HG02610 (cell line): ENCODE data around the gene STAG1.
"Not testable (repeated sequence)": the region's sequence is repeated elsewhere in the genome, so short reads cannot be mapped to it uniquely, and the experiment has no call there.

ENCODE experiments used
- ATAC-seq: cut with Tn5 transposase; IDR thresholded peaks from one replicate; pipeline ENCODE4 v1.9.1; 2021; ENCODE audit warnings: mild to moderate bottlenecking, moderate library complexity; ENCODE audit not compliant: unreplicated experiment

STAG1 gene

DNA sequence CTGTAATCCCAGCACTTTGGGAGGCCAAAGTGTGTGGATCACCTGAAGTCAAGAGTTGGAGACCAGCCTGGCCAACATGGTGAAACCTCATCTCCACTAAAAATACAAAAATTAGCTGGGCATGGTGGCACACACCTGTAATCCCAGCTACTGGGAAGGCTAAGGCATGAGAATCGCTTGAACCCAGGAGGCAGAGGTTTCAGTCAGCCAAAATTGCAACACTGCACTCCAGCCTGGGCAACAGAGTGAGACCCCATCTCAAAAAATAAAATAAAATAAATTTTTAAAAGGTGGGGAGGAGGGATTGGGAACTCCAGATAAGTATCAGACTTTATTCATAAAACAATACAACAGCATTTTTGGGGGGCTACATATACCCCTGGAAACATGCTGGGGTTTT, 42.4 kb downstream of the STAG1 start:
- not testable (repeated sequence) for ATAC-seq

DNA sequence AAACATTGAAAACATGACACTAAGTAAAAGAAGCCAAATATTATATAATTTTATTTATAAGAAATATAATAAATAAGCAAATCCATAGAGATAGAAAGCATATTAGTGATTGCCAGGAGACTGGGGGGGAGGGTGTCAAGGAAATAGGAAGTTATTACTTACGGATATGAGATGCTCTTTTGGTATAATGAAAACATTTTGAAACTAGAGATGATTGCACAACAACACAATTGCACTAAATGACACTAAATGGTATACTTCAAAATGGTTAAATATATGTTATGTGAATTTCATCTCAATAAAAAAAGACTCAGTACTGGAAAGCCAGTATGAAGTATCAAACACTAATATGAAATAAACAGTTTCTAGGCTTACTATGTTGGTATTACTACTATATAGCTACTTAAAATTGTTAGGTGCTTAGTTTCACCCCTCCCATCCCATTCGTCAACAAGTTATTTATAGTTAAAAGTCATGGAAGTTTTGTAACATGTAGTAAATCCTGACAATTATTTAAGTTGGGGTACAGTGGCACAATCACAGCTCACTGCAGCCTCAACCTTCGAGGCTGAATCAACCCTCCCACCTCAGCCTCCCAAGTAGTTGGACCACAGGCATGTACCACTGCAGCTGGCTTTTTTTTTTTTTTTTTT, 43.7 kb downstream of the STAG1 start:
- no peak for ATAC-seq

DNA sequence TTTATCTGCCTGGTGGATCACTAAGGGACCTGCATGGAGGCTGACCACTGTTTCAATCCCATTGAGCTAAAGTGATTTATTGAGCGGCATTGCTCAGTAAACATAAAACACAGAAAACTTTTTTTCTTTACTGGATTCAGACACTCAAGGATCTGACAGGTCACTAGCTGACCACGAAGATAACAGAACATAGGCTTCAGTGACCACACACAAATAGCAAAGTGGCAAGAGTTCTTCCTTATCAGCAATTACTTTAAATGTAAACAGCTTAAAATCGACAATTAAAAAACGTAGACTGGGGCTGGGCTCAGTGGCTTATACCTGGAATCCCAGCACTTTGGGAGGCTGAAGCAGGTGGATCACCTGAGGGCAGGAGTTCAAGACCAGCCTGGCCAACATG, 48.7 kb downstream of the STAG1 start:
- ATAC-seq = no peak

DNA sequence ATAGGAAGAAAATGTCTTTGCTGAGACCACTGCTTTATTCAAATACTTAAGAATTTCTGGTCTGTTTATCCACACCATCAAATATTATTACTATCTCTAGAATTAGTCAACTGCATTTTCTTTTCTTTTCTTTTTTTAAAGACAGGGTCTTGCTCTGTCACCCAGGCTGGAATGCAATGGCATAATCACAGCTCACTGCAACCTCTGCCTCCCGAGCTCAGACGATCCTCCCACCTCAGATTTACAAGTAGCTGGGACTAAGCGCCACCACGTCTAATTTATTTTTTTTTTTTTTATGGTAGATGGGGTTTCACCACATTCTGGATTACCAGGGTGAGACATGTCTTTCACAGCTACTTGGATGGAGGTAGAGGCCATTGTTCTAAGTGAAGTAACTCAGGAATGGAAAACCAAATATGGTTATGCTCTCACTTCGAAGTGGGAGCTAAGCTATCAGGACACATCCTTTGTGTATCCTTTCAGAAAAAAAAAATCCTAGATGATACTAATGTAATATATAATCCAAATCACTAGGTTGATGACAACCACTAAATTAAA, 52.8 kb downstream of the STAG1 start:
- no peak for ATAC-seq

GRCh38 chr3:136698361-136698760, 53.8 kb downstream of the STAG1 start:
- no peak for ATAC-seq

DNA sequence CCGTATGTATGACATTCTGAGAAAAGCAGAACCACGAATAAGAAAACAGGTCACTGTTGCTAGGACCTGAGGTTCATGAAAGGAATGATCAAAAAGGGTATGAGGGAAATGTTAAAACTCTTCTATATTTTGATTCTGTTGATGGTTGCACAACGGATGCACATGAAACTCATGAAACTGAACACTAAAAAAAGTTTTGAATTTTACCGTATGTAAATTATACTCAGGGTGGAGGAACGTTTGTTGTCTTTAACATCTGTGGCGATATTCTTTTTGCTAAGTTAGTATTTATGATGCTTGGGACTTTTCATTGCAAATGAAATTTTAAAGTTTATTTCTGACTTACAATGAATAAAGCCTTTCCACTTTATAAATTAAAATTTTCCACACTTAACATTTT, 55.4 kb downstream of the STAG1 start:
- no peak for ATAC-seq

DNA sequence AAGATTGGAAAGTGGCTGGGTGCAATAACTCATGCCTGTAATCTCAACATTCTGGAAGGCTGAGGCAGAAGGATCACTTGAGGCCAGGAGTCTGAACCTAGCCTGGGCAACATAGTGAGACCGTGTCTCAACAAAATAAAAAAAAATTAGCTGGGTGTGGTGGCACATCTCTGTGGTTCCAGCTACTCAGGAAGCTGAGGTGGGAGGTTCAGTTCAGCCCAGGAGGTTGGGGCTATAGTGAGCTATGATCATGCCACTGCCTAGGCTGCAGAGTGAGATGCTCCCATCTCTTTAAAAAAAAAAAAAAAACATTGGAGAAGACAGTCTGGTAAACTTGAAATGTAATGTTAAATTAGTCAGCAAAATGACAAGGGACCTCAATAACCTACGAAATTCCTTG, 57.9 kb downstream of the STAG1 start:
- ATAC-seq = no peak

DNA sequence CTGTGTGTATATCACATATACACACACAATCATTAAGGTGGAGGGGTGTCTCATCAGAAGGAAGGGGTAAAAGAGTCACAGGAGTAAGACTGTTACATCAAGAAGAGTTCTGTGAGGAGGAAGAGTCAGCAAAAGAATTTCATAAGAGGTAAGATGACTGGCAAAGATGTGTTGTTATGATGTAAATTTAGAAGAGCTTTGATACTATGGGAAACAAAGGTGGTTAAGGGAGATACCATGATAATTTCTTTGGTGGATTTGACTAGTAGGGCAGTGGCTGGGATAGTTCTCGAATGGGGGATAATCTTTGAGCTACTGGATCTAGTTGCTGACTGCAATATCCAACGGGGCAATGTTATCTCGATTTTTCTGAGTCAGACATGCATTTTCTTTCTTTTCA, 61.6 kb downstream of the STAG1 start:
- no peak for ATAC-seq

- no peak for ATAC-seq
Observed at GRCh38 chr3:136685882-136686281, 66.3 kb downstream of the STAG1 start.

DNA sequence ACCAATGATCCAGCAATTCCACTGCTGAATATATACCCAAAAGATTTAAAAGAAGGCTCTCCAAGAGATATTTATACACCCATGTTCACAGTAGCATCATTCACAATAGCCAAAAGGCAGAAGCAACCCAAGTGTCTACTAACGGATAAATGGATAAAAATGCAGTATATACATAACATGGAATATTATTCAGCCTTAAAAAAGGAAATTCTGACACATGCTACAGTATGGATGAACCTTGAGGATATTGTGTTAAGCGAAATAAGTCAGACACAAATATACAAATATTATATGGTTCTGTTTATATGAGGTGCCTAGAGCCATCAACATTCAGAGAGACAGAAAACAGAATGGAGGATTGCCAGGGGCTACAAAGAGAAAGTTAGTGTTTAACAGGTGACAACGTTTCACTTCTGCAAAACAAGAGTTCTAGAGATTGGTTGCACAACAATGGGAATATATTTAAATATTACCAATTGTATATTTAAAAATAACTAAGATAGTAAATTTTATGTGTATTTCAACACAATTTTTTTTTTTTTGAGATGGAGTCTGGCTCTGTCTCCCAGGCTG, 69.4 kb downstream of the STAG1 start:
- no peak for ATAC-seq

DNA sequence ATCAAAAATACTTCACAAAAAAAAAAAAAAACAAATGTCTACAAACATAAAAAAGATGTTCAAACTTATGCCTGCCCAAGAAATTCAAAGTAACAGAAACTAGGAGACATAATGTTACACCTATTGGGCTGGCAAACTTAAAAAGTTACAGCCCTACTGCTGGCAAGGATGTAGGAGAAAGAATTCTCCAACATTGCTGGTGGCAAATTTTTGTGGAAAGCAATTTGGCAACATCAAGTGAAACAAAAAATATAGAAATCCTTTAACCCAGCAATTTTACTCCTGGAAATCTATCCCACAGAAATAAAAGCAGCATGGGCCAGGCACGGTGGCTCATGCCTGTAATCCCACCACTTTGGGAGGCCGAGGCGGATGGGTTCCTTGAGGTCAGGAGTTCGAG, 73.2 kb downstream of the STAG1 start:
- no peak for ATAC-seq

DNA sequence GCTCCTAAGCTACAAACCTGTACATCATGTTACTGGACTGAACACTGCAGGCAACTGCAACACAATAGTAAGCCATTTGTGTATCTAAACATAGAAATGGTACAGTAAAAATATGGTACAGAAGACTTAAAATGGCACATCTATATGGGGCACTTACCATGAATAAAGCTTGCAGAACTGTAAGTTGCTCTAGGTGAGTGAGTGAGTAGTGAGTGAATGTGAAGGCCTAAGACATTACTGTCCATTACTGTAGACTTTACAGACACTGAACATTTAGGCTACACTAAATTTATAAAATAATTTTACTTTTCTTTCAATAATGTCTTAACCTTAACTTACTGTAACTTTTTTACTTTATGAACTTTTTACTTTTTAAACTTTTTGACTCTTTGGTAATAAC, 76.2 kb downstream of the STAG1 start:
- no peak for ATAC-seq

DNA sequence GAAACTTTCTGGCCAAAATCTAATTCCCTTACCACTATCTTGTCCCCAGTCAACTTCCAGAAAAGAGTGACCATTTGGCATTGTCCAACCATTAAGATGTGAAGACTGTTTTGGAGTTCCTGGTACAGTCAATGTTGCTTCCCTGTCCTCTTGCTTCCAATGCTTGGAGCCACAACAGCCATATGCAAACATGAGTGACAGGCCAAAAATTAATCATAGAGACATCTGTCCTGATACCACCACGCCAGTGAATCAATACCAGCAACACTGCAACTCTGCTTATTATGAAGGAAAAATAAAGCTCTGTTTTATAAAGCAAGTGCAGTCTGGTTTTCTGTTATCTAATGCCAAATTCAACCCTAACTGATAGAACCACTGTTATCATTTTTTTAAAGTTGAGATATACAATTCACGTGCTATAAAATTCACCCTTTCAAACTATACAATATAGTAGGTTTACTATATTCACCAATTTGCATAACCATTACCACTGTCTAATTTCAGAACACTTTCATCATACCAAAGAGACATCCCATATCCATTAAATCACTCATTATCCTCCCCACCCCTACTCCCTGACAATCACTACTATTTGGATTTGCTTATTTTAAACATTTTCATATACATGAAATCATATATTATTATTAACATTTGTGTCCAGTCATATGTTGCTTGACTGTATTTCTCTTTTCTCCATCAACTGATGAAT, 76.9 kb downstream of the STAG1 start:
- no peak for ATAC-seq

- ATAC-seq = no peak
Observed at GRCh38 chr3:136672457-136672856, 79.7 kb downstream of the STAG1 start.

DNA sequence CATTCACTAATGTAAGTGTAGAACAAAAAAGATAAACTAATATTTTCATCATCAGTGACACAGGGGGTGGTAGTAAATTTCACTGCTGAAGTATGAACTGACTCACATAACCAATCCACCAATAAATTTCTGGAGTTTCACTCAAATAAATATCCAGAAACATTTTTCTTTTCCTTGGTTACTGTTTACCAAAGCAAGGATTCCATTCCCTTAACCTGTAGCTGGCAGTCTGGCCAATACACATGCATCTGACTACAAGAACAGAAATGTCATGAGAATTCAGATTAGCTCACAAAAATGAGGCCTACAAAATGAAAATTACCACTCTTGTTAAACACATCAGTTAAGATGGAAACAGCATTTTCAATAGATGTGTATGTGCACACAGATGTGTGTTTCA, 80.3 kb downstream of the STAG1 start:
- ATAC-seq = no peak

- no peak for ATAC-seq
Observed at GRCh38 chr3:136670166-136670565, 82.0 kb downstream of the STAG1 start.

DNA sequence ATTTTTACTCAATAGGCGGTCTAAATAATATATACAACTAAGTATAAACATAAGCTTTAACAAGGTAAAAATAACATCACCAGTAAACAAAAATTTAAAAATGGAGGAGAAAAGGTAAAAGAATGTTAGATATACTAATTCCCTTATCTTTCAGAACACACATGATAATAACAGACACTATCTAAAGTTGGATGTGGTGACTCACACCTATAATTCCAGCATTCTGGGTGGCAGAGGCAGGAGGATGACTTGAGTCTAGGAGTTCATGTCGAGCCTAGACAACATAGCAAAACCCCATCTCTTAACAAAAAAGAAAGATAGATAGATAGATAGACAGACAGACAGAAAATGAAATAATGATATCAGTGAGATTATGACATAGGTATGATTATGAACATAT, 85.1 kb downstream of the STAG1 start:
- ATAC-seq = no peak

DNA sequence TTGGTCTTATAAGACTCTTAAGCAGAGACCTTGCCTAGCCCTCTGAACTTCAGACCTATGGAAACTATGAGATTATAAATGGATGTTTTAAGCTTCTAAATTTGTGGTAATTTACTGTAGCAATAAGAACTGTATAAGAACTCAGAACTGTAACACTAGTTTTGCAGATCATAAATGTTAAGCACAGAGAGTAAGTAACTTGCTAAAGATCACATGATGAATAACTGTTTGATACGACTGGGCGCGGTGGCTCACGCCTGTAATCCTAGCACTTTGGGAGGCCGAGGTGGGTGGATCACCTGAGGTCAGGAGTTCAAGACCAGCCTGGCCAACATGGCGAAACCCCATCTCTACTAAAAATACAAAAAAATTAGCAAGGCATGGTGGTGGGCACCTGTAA, 85.9 kb downstream of the STAG1 start:
- not testable (repeated sequence) for ATAC-seq

DNA sequence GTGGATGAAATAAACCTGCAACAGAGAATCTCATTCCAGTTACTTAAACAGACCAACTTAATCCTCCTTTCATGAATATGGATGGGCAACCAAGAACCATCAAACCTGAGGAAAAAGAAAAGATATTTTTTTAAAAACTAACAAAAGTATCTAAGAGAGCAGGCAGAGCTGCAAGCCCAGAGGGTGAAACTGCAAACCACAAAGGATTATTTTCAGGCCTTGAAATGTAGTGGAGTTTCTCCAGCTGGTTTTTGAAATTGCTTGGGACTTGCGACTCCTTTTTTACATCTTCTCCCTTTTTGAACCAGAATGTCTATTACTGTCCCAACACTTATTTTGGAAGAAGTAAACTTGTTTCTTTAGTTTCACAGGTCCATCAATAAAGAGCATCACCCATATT, 87.4 kb downstream of the STAG1 start:
- ATAC-seq = no peak

GRCh38 chr3:136661282-136661681, 90.9 kb downstream of the STAG1 start:
- ATAC-seq = no peak

DNA sequence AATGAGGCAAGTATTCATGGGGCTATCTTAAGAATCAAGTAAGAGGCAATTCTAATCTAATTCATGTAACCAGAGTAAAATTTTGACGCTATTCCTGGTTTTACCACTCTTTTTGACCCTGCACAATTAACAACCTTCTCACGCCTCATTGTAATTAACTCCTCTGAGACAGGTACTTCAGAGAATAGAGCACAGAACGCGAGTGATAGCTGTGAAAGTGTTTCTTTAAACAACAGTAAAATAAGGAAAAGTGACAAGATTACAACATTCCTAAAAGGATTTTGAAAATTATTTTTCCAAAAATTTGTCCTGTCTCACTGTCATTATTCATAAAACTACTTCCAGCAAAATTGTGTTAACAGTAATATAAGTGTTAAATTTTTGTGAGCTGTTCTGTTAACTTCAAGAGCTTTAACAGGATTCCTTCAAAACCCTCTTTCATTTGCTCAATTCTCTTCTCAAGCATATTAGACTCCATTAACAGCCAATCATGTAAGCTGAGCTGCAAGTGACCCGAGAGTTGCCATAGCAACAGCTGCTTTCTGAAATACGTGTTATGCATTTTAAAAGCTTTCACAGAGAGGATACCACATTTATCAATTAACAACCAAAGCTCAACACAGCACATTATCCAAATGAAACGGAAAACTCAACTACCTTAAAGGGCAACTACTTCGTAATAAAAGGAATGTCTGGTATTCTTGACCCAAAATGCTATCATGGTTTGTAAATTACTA, 93.1 kb downstream of the STAG1 start:
- no peak for ATAC-seq

- ATAC-seq = no peak
Observed at GRCh38 chr3:136657526-136657925, 94.7 kb downstream of the STAG1 start.
